ENCODE data around the gene ADNP2. TPM values are rescaled to one million over a fixed set of nuclear protein-coding genes. Genes with fewer than 3 reads are reported as not detected.

Gene ADNP2
- total and polyA plus RNA-seq, 2 donors (not counting 3 experiments of a cell fraction or from before 2014, with no cell fraction given): 10.2 to 20.6 TPM

- Histone ChIP-seq H3K4me2 (ENCODE audit: insufficient read depth, low read length) (no peak overlapping the region), H3K27me3 (ENCODE audit: control insufficient read depth in 2 of 2, insufficient read depth in 2 of 2, low read length in 2 of 2) (no peaks in the 10 kb centered on the region), H3K4me1 (ENCODE audit: control insufficient read depth, extremely low read depth, insufficient read depth, low read length) (no peaks in the 10 kb centered on the region), H3K36me3 (ENCODE audit: control insufficient read depth in 2 of 2, extremely low read depth in 1 of 2, insufficient read depth in 2 of 2, low read length in 2 of 2) (no peaks in the 10 kb centered on the region), H3K4me3 (replicated peaks in 1 of 3; ENCODE audit: insufficient read depth in 1 of 3, low read depth in 1 of 3, low read length in 3 of 3) (no peak overlapping the region), H3K9me3 (replicated peaks; ENCODE audit: control insufficient read depth, insufficient read depth, low read length) (no peaks in the 10 kb centered on the region), H2AFZ (ENCODE audit: low read depth, low read length) (no peak overlapping the region), H4K20me1 (replicated peaks; ENCODE audit: control insufficient read depth, extremely low read depth, insufficient read depth, low read length) (no peaks in the 10 kb centered on the region), H3K79me2 (ENCODE audit: control insufficient read depth, insufficient read depth, low read length) (no peaks in the 10 kb centered on the region), H3K27ac (ENCODE audit: insufficient read depth, low read depth, low read length) (no peak overlapping the region), H3K9ac (replicated peaks; ENCODE audit: extremely low read depth, insufficient read depth, low read length) (no peak overlapping the region), H3K9me1 (replicated peaks; ENCODE audit: control insufficient read depth, extremely low read depth, insufficient read depth, low read length) (no peaks in the 10 kb centered on the region)
- dilution Hi-C loops (cut with MboI; ENCODE audit: extremely low pct_ligation_motif_present, low sequenced_read_pairs) (no loop called here), intact Hi-C loops (cut with micrococcal nuclease) (no loop called here)
- CTCF ChIA-PET: no interaction called here
- FAIRE-seq (no peak), DNase-seq (ENCODE audit: low read depth, low spot score) (no peak)
- no peak for TF ChIP-seq JUN (IDR thresholded peaks at IDR 0.05; ENCODE audit: borderline replicate concordance, insufficient read depth, insufficient read length, low read depth)
- no peak for TF ChIP-seq FOS (IDR thresholded peaks at IDR 0.05; ENCODE audit: borderline replicate concordance, insufficient read depth, low read length)
- TF ChIP-seq GATA2 (IDR thresholded peaks at IDR 0.05; ENCODE audit: insufficient read depth, insufficient read length, low read depth, low read length): no peak
- no peak for TF ChIP-seq CTCF (IDR thresholded peaks at IDR 0.05; ENCODE audit: extremely low read depth in 1 of 2, insufficient read depth in 1 of 2, low read depth in 1 of 2, low read length in 2 of 2)
- TF ChIP-seq POLR2AphosphoS5 (IDR thresholded peaks at IDR 0.05; ENCODE audit: insufficient read depth, low read depth, low read length): no peak
- no peak for TF ChIP-seq MYC (IDR thresholded peaks at IDR 0.05; ENCODE audit: low read depth, low read length)
- TF ChIP-seq EZH2 (IDR thresholded peaks at IDR 0.05; ENCODE audit: borderline replicate concordance, low read depth, low read length, severe bottlenecking): no peak
- no peak for TF ChIP-seq MAX (IDR thresholded peaks at IDR 0.05; ENCODE audit: insufficient read depth, insufficient read length)
- no peak for TF ChIP-seq POLR2A (IDR thresholded peaks at IDR 0.05; ENCODE audit: low read depth, low read length)
- BruUV-seq (replicated peaks): no TSS peak
- POLR2A ChIA-PET: no interaction called here
Measured at GRCh38 chr18:80172056-80172455, 63.0 kb downstream of the ADNP2 start.
